Ovary (tissue), 3 donors: ENCODE data around the gene SMAP1.

Experiments
- CTCF ChIP-seq, 3 donors: fragments of 450-650 bp in 2 of 3; fragments of 200-600 bp in 1 of 3; IDR thresholded peaks; one replicate each; pipeline versions ENCODE4 v1.5.1 to v1.8.0; 2016 to 2022; ENCODE audit warnings: antibody characterized with exemption in 3 of 3, mild to moderate bottlenecking in 1 of 3
- POLR2A ChIP-seq: fragments of 450-650 bp; IDR thresholded peaks from one replicate; pipeline ENCODE4 v1.6.1; 2017; ENCODE audit warnings: antibody characterized with exemption, mild to moderate bottlenecking, moderate library complexity
- donor health status: DM: no; HTN: no; CAD: no.

- no peak for TF ChIP-seq CTCF (IDR thresholded peaks at IDR 0.05)
- TF ChIP-seq POLR2A, result no peak
Measured at GRCh38 chr6:70844301-70844700, 176.6 kb downstream of the SMAP1 start.
